NOMO-1 treated with DMSO at 0.1 percent for 48 hours (cell line): Measurements from ENCODE around the gene TERT.

ENCODE experiments used
- DNase-seq: peaks from one replicate; lab custom pipeline; 2025; ENCODE audit not compliant: unreplicated experiment; lab: John Stamatoyannopoulos, UW

Gene TERT

GRCh38 chr5:1221721-1222120 is 73.1 kb downstream of the TERT start:
- no peak for DNase-seq

DNA sequence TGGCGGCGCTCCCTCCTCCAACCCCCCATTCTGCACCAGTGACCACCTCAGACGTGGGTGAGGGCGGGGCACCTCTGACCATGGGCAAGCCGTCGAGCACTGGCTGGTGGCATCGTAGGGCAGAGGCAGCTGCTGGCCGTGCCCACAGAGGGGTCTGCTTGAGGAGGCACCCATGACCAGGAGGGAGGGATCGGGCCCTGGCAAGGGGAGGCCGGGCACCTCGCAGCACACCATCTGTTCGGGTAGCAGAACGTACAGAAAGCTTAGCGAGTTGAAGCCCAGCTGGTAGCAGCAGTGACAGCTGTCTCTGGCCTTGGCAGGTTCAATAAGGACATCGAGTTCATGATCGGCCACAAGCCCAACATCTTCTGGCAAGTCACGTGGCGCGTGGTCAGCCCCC is 74.0 kb downstream of the TERT start:
- no peak for DNase-seq

DNA sequence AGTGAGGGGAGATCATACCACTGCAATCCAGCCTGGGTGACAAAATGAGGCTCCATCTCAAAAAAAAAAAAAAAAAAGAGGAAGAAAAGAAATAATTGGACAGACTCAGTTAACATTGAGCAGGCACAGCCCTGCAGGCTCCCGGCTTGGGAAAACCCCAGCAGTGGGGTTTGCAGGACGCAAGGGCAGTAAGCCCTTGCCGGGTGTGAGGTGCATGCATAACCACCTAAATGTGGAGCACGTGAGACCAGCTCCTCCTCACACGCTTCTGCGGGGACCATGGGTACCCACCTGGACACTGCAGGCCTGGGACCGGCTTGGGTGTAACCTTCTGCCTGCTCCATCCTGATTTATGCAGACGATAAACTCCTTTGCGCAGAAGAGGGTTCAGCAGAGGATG is 74.5 kb downstream of the TERT start:
- no peak for DNase-seq

DNA sequence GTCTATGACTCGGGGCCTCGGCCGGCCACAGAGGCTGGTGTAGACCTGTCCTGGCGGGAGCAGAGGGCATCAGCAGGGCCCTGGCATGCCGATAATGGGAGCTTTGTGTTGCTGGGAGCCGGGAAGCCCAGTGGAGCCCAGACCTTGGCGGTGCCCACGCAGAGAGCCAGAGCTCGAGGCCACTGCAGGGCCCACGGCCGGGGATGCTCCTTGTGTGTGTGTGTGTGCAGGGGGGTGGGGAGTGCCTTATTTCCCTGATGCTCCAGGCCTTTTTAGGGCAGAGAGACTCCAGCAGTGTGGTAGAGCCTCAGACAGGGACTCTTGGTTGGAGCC is 75.1 kb downstream of the TERT start:
- DNase-seq = no peak

GRCh38 chr5:1219098-1219767 is 75.6 kb downstream of the TERT start:
- no peak for DNase-seq

GRCh38 chr5:1218351-1219080 is 76.4 kb downstream of the TERT start:
- DNase-seq = no peak

GRCh38 chr5:1217596-1218206 is 77.2 kb downstream of the TERT start:
- DNase-seq = no peak

GRCh38 chr5:1216918-1217295 is 78.0 kb downstream of the TERT start:
- DNase-seq = no peak

- no peak for DNase-seq
Observed at GRCh38 chr5:1216211-1216917, 78.5 kb downstream of the TERT start.

GRCh38 chr5:1215320-1216096 is 79.4 kb downstream of the TERT start:
- no peak for DNase-seq

- DNase-seq = no peak
Observed at GRCh38 chr5:1214936-1215220, 80.0 kb downstream of the TERT start.

DNA sequence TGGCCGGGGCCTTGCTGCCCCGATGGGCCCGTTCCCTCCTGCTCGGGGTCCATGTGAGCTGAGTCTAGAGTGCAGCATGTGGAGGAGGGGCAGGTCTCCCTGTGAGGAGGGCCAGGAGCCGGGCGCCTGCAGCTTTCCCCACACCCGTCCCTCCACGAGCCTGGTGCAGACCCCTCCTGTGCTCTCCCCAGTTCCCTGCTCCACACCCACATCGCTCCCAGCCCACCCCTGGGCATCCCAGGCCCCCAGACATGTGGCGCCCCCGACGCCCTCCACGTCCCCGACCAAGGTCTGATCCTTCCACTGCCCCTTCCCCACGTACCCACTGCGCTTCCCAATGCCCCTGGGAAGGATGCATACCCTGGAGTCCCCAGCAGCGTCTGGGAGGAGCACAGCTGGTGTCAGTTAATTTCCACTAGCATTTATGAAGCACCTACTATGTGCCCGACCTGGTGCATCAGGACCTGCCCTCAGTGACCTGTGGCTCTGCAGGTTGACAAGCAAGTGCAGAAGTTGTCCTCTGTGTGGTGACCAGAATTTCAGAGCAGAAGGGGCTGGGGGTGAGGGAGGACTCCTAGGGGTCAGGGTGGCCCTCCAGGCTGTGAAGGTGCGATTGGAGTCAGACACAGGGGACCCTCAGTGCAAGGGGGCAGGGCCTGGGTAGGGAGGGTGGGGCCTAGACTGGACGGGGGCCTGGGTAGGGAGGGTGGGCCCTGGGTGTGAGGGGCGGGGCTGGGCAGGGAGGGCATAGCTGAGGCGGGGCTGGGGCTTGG is 80.5 kb downstream of the TERT start:
- no peak for DNase-seq

- DNase-seq = no peak
Observed at GRCh38 chr5:1213508-1214162, 81.2 kb downstream of the TERT start.

GRCh38 chr5:1212881-1213280 is 82.0 kb downstream of the TERT start:
- no peak for DNase-seq

DNA sequence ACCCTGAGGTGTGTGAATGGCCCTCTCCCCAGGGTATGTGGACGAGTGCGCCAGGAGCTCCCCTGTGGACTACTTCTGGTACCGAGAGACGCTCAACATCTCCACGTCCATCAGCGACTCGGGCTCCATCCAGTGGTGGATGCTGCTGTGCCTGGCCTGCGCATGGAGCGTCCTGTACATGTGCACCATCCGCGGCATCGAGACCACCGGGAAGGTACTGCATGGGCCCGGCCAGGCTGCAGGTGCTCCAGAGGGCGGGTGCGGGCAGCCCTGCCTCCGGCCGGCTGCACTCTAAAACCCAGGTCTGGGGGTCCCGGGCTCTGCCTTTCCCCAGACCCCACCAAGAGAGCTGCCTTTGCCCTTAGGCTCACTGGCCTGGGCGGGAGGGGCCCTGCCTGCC is 82.6 kb downstream of the TERT start:
- DNase-seq = no peak

DNA sequence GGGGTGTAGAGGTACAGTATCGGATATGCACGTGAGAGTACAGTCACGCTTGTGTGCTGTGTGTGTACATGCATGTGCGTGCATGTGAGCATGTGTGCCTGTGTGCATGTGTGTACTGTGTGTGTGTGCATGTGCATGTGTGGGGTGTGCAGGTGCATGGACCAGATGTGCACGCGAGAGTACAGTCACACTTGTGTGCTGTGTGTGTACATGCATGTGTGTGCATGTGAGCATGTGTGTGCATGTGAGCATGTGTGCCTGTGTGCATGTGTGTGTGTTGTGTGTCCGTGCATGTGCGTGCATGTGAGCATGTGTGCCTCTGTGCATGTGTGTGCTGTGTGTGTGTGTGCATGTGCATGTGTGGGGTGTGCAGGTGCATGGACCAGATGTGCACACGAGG is 83.2 kb downstream of the TERT start:
- no peak for DNase-seq

DNA sequence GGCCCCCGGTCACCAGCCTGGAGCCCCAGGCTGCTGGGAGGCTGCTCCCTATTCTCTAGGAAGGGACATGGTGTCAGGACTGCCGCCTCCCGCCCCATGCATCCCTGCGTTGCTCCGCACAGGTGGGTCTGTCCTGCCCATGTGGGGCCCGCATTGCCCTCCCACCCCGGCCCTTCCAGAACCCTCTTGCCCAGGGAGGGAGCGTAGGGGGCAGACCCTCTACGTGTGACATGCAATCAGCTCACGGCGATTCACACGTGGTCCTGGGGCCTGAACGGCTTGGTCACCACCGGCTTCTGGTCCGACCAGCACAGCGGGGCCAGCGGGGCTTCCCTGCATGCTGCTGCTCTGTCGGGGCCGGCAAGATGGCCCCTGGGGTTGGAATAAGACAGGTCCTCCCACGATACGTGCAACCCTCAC is 84.0 kb downstream of the TERT start:
- no peak for DNase-seq

DNA sequence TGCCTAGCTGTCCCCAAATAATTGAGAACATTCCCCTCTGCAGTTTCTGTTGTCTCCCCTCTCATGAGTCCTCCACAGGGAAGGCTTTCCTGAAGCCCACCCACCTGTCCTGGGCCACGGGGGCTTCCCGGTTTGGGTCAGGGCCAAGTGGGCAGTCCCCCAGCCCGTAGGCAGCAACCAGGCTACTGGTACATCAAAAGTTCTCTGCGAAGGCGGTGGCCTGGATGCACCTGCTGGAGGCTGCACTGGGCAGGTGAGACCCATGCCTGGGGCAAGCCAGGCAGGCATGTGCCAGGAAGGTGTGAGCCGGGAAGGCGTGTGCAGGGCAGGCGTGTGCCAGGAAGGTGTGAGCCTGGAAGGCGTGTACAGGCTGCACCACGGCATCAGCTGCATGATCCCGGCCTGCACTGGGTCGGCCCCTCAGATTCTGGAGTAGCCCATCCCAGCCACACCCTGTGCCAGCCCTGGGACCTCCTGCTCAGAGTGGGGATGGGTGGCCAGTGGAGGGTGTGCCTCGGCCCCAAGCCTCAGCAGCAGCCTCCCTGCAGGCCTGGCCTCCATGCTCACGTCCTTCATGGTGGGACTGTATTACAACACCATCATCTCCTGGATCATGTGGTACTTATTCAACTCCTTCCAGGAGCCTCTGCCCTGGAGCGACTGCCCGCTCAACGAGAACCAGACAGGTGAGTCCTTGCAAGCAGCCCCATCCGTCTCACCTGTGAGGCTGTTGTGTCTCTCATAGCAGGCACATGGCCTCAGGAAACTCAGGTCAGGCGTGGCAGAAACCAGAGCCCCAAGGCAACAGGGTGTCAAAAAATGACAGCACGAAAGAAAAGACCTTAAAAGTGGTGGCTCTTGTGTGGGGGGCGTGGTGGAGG is 84.7 kb downstream of the TERT start:
- DNase-seq = no peak

DNA sequence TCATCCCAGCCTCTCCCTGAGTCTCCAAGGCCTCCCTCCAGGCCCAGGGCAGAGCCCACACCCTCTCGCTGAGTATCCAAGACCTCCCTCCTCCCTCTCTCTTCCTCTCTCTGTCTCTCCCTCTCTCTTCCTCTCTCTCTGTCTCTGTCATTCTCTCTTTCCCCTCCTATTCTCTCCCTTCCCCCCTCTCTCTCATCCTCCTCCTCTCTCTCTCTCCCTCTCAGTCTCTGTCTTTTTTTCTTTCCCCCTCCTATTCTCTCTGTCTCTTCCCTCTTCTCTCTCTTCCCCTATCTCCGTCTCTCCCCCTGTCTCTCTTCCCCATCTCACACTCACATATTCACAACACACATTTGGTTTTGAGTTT is 85.4 kb downstream of the TERT start:
- DNase-seq = no peak
